Activated CD4-positive, CD25-positive, alpha-beta regulatory T cell treated with anti-CD3 and anti-CD28 coated beads, Interleukin-2, amount 50 U/mL, for 72 hours (primary cell): Measurements from ENCODE around the gene BTBD7.
"Not testable (repeated sequence)": the region's sequence is repeated elsewhere in the genome, so short reads cannot be mapped to it uniquely, and the experiment has no call there.

Experiments used
- DNase-seq: peaks from one replicate; pipeline ENCODE4 v3.0.0; 2021

BTBD7 gene, protein sequence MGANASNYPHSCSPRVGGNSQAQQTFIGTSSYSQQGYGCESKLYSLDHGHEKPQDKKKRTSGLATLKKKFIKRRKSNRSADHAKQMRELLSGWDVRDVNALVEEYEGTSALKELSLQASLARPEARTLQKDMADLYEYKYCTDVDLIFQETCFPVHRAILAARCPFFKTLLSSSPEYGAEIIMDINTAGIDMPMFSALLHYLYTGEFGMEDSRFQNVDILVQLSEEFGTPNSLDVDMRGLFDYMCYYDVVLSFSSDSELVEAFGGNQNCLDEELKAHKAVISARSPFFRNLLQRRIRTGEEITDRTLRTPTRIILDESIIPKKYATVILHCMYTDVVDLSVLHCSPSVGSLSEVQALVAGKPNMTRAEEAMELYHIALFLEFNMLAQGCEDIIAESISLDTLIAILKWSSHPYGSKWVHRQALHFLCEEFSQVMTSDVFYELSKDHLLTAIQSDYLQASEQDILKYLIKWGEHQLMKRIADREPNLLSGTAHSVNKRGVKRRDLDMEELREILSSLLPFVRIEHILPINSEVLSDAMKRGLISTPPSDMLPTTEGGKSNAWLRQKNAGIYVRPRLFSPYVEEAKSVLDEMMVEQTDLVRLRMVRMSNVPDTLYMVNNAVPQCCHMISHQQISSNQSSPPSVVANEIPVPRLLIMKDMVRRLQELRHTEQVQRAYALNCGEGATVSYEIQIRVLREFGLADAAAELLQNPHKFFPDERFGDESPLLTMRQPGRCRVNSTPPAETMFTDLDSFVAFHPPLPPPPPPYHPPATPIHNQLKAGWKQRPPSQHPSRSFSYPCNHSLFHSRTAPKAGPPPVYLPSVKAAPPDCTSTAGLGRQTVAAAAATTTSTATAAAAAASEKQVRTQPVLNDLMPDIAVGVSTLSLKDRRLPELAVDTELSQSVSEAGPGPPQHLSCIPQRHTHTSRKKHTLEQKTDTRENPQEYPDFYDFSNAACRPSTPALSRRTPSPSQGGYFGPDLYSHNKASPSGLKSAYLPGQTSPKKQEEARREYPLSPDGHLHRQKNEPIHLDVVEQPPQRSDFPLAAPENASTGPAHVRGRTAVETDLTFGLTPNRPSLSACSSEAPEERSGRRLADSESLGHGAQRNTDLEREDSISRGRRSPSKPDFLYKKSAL

DNA sequence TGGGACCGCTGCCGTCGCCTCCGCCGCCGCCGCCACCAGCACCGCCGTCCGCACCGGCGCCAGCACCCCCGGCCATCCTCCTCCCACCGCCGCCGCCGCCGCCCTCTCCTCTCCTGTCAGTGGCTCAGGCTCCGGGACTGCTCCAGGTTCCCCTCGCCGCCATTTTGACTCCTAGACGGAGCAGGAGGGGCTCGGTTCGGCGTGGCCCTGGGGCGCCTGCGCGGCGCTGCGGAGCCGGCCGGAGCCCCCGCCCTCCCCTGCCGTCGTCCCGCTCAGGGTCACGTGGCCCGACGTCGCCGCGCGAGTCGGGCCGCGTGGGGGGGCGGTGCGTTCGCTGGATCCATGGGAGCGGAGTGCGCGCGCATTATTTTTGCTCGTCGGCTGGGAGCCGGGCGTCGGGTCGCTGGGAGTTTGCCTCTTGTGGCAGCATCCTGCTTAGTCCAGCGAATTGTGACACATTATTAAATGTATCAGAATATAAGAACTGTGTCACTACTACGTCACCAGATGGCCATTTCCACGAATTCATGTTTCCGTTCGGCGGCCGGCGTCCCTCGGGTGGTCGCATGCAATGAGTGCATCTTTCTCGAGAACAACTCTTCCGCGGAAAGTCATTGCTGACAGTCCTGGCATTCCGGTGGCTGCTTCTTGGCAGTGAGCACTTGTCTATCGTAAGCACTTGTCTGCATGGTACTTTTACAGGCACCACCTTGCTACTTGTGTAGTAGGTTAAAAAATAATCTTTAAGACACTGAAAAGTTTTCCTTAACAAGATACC, at the start of gene BTBD7:
Gene BTBD7, minus strand, starts transcription at position 184 of the 778 bp plus-strand sequence. CDS start 36,985 bp downstream, outside the sequence.
- DNase-seq, result peak; percentile 96

DNA sequence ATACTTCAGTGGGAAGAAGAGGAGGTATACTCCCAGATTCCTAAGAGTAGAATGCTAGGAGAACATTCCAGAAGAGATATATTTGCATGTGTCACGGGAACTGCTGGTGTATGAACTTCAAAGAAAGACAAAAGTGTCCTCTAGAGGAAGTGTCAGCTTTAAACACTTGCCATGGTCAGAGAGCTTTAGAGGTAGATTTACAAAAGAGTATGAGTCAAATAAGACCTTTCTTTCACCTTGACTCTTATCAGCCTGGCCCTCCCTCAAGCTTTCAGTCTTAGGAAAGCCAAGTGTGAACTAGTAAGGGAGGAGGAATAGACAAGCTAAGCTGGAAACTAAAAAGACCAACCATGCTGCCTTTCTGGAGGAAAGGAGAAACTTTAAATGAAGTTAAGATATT, 48.8 kb upstream of the BTBD7 start:
- DNase-seq, result no peak

DNA sequence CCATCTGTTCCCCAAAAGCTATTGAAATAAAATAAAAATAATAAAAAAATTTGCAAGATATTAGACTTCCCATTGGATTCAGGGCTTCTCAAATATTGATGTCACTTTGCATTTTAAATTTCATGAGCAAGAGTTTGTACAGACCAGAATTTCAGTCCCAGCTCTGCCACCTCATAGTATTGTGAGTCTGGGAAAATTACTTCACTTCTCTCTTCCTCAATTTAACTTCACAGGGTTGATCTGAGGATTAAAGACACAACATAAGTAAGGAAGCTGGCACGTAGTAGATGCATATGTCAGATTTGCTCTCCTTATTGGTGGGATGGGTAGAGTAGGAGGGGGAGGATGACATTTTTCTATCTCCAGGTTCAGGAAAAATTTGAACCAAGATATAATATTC, 47.0 kb upstream of the BTBD7 start:
- no peak for DNase-seq

DNA sequence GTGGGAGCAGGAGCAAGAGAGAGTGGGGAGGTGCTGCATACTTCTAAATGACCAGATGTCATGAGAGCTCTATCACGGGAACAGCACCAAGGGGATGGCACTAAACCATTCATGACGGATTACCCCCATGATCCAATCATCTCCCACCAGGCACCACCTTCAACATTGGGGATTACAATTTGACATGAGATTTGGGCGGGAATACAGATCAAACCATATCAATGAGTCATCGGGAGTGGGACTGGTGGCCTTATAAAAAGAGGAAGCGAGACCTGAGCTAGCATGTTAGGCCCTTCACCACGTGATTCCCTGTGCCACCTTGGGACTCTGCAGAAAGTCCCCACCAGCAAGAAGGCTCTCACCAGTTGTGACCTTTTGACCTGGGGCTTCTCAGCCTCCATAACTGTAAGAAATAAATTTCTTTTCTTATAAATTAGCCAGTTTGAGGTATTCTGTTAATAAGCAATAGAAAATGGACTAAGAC, 42.9 kb upstream of the BTBD7 start:
- no peak for DNase-seq

GRCh38 chr14:93369713-93370266, 37.0 kb upstream of the BTBD7 start:
- DNase-seq, result no peak

DNA sequence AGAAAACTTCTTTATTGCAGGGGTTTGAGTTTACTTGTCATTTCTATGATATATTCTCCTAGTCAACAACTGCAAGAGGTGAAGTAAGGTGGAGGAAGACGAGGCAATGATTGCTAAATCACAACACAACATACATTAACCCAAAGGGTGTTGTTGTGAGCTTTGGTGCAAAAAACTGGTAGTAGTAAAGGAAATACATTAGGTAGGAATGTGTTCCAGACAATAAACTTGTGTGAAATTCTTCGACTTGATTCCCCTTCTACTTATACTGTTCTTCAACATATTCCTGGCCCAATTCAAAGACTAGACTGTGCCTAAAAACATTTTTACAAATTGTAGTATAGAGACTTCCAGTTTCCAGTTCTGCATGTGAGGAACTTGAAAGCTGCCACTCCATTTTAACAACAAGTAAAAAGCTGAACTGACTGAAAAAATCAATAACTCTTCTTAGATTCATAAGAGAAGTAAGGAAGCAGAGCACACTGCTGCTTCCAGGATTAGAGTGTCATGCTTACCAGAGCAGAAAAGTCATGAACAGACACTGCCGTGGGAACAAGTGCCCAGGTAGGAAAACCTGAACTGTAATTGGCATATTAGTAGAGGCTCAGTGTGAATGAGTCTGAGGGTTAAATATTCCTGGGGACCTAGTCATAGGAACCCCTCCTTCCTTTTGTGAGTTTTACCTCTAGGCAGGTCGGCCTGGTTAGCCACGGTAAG, 36.3 kb upstream of the BTBD7 start:
- no peak for DNase-seq

DNA sequence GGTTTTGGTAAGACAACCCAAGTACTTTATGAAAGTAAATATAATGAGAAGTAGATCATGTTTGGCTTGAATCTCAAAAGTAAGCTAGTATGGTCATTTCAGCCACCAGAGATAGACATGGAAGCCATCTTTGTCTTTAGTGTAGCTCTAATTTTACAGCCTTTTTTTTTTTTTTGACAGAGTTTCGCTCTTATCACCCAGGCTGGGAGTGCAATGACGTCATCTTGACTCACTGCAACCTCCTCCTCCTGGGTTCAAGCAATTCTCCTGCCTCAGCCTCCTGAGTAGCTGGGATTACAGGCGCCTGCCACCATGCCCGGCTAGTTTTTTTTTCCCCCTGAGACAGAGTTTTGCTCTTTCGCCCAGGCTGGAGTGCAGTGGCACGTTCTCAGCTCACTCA, 22.0 kb upstream of the BTBD7 start:
- not testable (repeated sequence) for DNase-seq

DNA sequence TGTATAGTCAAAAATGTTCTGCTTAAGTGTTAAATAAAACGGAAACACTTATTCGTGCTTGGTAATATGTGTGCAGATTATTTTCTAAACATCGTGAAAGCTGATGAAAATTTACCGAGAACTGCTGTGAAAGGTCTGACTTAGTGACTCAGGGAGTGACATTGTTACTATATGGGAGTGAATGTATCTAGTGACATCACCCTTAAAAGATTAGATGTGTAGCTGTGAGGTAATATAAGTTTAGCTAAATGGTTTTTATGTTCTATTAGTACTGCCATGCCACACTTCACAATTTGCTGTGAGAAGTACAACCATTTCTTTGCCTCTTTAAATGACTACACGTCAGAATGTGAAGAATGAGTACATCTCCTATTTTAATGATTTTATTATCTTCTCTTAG, 15.5 kb upstream of the BTBD7 start:
- DNase-seq, result no peak

DNA sequence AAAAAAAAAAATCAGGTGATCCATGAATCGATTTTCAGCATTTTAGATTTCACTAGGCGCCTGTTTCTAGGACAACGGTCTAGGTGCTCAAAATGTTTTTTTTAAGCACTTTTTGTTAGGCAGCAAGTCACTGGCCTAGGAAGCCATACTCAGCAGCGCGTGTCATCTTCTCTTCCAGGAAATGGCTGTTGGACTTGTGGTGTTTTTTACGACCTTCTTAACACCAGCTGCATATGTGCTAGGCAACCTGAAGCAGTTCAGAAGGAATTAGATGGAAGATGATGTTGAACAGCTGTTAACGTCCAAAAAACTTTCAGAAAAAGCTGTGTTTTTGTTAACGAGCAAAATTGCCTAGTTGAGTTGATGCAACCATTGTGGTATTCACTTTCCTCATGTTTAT, 15.0 kb upstream of the BTBD7 start:
- DNase-seq, result no peak

- DNase-seq, result no peak
Measured at GRCh38 chr14:93346926-93347721, 14.3 kb upstream of the BTBD7 start, which contains the start of gene COX8C. COX8C (plus strand) TSS chr14:93347182; CDS start chr14:93347269, 87 bp downstream.

- DNase-seq, result no peak
Measured at GRCh38 chr14:93343797-93344196, 11.0 kb upstream of the BTBD7 start.

GRCh38 chr14:93343266-93343665, 10.4 kb upstream of the BTBD7 start:
- no peak for DNase-seq

DNA sequence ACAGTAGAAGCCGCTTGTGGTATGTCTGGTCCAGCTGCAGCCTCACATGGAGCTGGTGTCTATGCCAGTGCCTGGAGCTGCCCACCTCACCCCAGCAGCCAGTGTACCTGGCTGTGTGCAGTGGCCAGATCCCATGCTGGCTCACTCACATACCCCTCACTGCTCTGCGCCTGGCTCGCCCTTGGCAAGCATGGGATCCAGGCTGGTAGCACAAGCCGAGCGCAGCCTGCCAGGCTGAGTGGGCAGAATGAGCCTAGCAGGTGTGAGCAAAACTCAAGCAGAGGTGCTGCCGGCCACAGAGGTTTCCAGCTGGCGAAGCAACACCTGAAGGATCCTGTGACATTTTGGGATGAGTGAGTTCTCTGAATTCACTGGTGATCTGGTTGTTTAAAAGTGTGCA, 5.0 kb upstream of the BTBD7 start:
- DNase-seq, result no peak

GRCh38 chr14:93337143-93337753, 4.4 kb upstream of the BTBD7 start:
- no peak for DNase-seq

DNA sequence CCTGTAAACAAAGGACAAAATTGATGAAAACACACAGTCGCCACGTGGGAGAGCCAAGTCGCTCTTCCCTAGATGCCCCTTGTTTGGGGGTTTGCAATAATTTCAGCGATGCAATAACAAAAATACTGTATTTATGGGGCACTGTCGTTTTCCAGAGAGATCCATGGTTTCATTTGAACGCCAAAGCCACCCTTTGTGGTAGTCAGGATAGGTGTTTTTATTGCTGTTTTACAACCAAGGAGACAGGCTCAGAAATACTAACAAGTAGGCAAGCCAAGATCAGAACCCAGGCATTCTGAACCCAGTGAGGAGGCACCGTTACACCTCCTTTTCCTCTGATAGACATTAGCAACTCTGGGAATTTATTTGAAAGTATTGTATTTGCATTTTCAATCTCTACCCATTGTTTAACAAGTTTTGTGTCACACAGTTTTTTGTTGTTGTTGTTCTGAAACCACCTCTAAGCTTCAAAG, 831 bp upstream of the BTBD7 start:
- DNase-seq, result no peak

- peak; percentile 63 for DNase-seq
Measured at GRCh38 chr14:93332397-93332852, 411 bp downstream of the BTBD7 start.

- DNase-seq, result no peak
Measured at GRCh38 chr14:93331728-93332396, 974 bp downstream of the BTBD7 start.

- DNase-seq, result no peak
Measured at GRCh38 chr14:93331002-93331727, 1.7 kb downstream of the BTBD7 start.
